Activated CD4-positive, alpha-beta T cell treated with anti-CD3 and anti-CD28 coated beads, Interleukin-2, amount 50 U/mL, for 1 hour (primary cell): ENCODE data around the gene ADAMTS15.

ENCODE experiments used
- DNase-seq: peaks from one replicate; pipeline ENCODE4 v3.0.0-alpha.2; 2020

ADAMTS15 gene, protein sequence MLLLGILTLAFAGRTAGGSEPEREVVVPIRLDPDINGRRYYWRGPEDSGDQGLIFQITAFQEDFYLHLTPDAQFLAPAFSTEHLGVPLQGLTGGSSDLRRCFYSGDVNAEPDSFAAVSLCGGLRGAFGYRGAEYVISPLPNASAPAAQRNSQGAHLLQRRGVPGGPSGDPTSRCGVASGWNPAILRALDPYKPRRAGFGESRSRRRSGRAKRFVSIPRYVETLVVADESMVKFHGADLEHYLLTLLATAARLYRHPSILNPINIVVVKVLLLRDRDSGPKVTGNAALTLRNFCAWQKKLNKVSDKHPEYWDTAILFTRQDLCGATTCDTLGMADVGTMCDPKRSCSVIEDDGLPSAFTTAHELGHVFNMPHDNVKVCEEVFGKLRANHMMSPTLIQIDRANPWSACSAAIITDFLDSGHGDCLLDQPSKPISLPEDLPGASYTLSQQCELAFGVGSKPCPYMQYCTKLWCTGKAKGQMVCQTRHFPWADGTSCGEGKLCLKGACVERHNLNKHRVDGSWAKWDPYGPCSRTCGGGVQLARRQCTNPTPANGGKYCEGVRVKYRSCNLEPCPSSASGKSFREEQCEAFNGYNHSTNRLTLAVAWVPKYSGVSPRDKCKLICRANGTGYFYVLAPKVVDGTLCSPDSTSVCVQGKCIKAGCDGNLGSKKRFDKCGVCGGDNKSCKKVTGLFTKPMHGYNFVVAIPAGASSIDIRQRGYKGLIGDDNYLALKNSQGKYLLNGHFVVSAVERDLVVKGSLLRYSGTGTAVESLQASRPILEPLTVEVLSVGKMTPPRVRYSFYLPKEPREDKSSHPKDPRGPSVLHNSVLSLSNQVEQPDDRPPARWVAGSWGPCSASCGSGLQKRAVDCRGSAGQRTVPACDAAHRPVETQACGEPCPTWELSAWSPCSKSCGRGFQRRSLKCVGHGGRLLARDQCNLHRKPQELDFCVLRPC

GRCh38 chr11:130448416-130449309, at the start of gene ADAMTS15:
ADAMTS15 (plus strand) TSS chr11:130448645; CDS start chr11:130448974, 329 bp downstream.
- DNase-seq = no peak

DNA sequence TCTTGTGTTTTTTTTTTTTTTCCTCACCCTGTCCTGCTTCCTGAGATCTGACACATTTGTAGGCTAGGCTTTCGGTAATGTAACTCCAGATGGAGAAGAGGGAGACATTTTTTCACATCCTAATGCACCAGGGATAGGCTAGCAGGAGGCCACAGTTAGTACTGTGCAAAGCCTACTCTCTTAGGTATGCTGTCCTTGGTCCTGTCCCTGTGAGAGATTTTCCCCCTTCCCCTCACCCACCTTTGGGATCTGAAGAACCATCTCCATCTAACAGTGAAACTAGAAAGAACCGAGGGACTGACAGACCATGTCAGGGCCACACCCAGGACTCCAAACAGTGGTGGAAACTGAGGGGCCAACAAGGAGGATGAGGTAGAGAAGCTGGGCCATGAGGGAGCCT, 49.2 kb upstream of the ADAMTS15 start:
- no peak for DNase-seq

DNA sequence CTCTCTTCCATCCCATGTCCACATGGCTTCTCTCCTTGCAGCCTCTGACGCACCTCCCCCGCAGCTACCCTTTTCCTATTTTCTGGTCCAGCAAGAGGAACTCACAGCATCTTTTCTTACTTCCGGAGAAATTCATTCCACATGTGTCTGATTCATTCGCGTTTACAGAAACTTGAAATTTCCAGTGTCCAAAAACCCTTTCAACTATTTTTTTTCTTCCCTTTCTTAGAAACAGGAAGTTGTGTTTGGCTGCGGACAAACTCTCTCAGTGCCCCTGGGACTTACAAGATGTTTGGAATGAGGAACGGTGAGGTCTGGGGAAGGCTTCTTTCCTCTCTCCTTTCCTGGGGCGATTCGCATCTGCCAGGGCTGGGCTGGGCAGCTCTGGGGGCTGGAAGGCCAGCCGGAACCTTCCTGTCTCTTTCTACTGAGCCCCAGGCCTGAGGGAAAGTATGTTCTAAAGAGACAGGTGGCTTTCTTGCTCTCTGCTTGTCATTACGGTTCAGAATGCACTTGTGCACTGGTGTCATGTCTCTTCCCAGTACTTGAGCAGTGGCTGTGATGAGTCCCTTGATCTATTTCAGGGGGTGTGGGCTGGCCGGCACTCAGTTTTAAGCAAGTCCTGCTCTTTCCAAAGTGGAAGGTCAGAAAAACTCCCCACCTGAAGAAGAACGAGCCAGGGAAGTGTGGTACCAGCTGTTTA, 47.5 kb upstream of the ADAMTS15 start:
- no peak for DNase-seq

- DNase-seq = no peak
These were observed 45.9 kb upstream of the ADAMTS15 start for GRCh38 chr11:130402570-130402969.

DNA sequence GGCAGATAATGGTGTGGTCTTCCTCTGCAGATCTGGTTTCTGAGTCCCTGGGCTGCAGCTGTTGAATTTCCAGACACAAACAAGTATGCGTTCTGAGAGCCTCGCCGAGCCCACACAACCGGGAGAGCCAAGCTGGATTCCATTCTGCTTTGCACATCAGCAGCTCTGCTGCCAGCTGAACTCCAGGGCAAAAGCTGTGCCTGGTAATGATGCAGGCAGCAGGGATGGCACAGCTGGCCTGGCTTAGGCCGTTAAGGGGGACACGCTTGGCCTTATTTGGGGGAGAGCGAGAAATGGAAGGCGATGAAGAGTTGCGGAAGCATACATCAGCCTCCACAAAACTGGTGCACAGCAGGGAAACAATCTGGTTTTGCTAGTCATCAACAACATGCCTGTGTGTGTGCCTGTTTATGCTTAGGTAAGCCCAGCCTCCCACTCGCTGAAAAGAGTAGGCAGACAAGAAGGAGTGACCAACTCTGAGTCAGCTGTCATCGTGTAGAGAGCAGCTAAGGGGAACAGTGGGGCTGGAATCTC, 45.1 kb upstream of the ADAMTS15 start:
- DNase-seq = no peak

DNA sequence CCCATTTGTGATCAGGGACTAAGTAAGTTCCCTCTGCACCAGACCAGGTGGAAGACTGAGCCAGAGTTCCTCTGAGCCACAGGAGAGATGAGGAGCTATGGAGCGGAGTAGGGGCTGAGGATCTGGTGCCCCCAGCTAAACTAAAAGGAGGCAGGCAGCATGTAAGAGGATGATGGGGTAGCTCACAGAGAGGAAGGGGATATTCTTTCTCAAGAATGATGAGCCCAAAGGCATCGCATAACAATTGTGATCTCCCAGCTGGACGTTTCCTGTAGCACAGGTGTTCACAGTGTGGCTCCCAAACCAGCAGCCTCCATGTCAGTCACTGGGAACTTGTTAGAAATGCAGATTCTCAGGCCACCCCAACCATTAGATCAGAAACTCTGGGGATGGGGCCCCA, 44.5 kb upstream of the ADAMTS15 start:
- no peak for DNase-seq

GRCh38 chr11:130404727-130405126, 43.7 kb upstream of the ADAMTS15 start:
- DNase-seq = no peak

GRCh38 chr11:130405428-130405827, 43.0 kb upstream of the ADAMTS15 start:
- DNase-seq = no peak

GRCh38 chr11:130407978-130408377, 40.5 kb upstream of the ADAMTS15 start:
- DNase-seq = no peak

DNA sequence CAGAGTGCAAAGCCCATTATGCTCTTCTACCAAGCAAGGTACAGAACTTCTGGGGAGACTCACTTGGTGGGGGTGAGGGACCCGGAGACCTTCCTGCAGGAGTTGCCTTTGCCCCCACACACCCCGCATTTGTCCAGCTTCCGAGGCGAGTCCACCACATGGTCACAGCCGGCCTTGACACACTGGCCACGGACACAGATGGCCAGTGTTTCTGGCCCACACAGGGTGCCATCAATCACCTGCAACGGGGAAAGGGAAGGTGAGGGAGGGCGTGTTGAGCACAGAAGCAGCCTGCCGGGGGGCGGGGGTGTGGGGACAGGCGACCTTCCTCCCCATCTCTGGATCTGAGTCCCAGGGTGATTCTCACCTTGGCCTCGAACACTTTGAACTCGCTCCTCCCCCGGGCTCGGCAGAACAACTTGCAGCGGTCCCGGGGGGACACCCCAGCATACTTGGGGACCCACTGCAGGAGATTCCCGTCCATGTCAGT, 40.0 kb upstream of the ADAMTS15 start:
- no peak for DNase-seq

GRCh38 chr11:130408901-130409300, 39.5 kb upstream of the ADAMTS15 start:
- DNase-seq = no peak

DNA sequence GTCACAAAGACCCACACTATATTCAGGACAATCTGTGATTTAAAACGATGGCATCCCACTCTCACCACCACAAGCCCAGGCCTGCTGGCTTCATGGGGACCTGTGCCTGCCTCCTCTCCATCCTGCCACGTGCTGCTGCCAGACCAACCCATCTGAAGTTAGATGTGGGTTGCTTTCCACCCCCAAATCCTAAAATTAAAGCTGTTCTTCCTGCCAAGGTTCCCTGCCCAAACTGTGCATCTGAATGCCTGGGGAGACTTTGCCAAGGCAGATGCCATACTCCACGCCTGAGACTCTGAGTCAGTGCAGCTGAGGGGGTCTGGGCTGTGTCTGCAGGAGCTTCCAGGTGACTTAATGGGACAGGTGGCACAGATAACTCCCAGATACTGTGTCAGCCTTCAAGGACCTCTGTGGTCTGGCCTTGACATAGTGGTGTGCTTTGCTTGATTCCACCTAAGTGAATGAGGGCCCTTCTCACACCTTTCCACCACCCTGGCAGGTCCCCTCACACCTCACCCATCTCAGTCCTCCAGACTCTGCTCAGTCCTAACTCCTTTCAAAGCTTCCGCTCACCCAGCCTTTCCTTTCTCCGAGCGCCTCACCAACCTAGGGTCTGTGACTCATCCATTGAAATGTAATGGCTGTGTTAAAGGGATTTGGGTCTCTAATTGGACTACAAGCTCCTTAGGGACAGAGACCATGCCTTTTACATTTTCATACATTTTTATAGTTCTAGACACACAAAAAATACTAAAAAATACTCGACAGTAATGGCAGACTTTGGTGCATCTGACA, 38.7 kb upstream of the ADAMTS15 start:
- no peak for DNase-seq

DNA sequence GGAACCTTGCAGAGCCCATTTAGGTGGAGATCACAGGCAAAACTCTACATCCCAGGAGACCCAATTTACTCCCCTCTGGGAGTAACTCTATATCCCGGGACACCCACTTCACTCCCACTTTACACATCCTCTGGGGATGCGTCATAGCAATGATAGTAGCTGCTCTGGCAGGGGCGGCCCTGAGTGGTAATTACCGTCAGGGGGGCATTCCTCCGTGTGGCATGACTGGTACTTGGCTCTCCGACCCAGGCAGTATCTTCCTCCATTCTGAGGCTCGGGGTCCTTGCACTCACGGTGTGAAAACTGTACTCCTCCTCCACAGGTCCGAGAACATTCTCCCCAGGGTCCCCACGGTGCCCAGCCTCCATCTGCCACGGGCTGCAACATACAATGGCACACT, 37.2 kb upstream of the ADAMTS15 start:
- DNase-seq = no peak

DNA sequence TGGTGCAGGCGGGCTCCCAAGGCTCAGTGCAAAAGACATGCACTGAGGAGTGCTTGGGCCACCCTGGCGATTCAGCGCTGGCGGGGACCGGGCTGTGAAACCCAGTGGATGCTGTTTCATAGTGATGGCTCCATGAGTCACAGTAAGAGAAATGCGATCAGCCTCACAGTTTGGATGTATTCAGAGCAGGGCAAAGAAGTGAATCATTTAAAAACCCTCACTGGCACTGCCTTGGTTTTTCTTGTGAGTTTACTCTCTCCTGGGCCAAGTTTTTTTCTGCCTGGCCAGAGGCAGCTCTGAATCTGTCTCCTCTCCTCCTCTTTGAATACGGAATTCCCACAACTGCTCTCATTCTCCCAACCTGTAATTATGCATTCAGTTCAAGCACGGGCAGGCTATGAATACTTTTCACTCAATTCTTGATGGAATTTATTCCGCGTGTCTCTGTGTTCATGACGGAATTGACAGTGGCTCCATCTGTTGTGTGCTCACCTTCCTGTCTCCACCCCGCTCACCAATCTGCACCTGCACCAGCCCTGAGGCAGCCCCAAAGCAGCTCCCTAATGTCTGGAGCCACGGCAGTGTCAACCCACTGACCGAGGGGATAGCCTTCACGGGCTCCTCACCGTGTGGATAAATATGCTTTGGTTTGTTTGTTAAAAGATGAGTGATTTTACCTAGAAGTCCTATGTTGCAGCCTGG, 34.9 kb upstream of the ADAMTS15 start:
- DNase-seq = no peak

GRCh38 chr11:130414107-130415080, 34.1 kb upstream of the ADAMTS15 start:
- DNase-seq = no peak

DNA sequence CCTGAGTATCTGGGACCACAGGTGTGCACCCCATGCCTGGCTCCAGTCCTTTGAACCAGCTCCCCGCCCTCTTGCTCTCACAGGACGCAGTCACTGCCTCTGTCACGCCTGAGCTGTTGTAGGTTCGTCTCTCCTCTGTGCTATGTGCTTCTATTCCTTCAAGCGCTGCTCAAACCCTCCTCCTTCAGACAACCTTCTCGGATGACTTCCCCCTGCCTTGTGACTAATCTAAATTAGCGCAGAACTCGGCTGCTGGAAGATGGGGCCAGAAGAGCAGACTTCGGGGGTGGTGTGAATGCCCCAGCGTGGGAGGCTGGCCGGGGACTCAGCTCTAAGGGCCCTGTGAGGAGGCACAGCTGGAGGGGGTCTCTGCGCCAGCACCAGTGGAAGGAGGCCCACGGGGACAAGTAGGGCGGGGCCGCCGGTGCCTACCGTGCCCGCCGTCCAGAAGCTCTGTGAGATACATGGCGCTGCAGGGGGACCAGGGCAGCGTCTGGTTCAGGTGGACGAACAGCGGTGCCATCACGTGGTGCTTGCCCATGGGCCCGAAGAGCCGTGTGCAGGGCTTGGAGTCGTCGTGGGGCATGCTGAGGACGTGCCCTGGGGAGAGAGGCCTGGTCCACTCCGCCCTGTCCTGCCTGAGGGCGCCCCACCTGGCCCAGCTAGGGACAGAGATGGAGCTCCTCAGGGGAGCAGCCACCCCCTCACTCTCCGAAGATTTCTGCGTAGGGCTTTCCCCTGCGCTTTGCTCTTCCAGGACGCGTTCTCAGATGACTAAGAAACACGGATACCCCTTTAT, 32.5 kb upstream of the ADAMTS15 start:
- no peak for DNase-seq

- no peak for DNase-seq
These were observed 31.9 kb upstream of the ADAMTS15 start for GRCh38 chr11:130416530-130416882.

DNA sequence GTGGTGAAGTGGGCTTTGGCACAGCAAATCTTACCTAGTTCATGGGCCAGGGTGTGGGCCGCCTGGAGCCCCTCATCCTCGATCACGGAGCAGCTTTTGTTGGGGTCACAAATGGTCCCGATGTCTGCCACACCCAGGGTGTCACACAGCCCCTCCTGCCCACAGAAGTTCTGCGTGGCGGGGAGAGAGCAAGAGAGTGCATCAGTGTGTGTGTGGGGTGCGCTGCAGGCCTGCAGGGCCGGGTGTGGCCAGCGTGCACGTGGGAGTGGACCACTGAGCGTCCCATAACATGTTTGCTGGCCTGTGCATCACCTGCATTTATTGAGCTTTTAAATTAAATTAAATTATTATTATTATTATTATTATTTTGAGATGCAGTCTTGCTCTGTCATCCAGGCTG, 31.5 kb upstream of the ADAMTS15 start:
- DNase-seq = no peak
